Activated T-helper 17 cell treated with anti-CD3 and anti-CD28 coated beads, Interleukin-2, amount 50 U/mL, for 72 hours (primary cell): Measurements from ENCODE around the gene MINDY2. TPM values are rescaled to one million over a fixed set of nuclear protein-coding genes. Genes with fewer than 3 reads are reported as not detected.
A peak's percentile ranks its signal among the peaks of the same experiment; 100 is the strongest.
"Not testable (repeated sequence)": the region's sequence is repeated elsewhere in the genome, so short reads cannot be mapped to it uniquely, and the experiment has no call there.

Experiments
- ATAC-seq: fragments of 150-1000 bp; cut with Tn5 transposase; replicated peaks from 2 replicates; pipeline ENCODE4 v1.10.0; 2021; ENCODE audit warnings: mild to moderate bottlenecking, moderate library complexity
- H3K27ac Mint-ChIP-seq: one replicate; pipeline ENCODE4 v1.8.0; 2022; ENCODE audit warnings: mixed read lengths
- H3K27me3 Mint-ChIP-seq: one replicate; pipeline ENCODE4 v1.8.0; 2022; ENCODE audit warnings: mixed read lengths
- H3K36me3 Mint-ChIP-seq: one replicate; pipeline ENCODE4 v1.8.0; 2022; ENCODE audit warnings: low read depth, mild to moderate bottlenecking, mixed read lengths
- H3K4me1 Mint-ChIP-seq: one replicate; pipeline ENCODE4 v1.8.0; 2022; ENCODE audit warnings: mixed read lengths
- H3K4me3 Mint-ChIP-seq: one replicate; pipeline ENCODE4 v1.8.0; 2022; ENCODE audit warnings: mild to moderate bottlenecking, mixed read lengths
- H3K9me3 Mint-ChIP-seq: one replicate; pipeline ENCODE4 v1.8.0; 2022; ENCODE audit warnings: mixed read lengths
- total RNA-seq, 2 donors: library from RNA; stranded (reverse); gene quantifications; one replicate each; pipeline ENCODE4 v1.2.3, GENCODE V29; 2022

The MINDY2 gene
- total RNA-seq, 2 donors from 2014 or later = 17.2 to 33.0 TPM

DNA sequence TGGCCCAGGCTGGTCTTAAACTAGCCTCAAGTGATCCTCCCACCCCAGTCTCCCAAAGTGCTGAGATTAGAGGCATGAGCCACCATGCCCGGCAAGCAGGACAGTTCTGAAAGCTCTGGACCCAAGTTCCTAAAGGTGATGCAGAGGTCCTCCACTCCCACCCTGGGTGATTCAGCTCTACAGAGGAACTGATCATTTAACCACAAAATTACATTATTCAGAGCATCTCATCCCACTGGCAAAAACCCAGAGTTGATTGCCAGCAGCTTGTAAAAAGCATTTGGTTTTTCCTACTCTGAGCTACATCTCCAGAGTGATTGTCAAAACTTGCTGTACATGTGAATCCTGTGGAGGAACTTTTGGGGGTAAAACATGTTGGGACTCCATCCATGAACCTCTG, 102.2 kb downstream of the MINDY2 start:
- Mint-ChIP-seq H3K4me3 (no peak overlapping the region), H3K9me3 (no peaks in the 10 kb centered on the region), H3K4me1 (peaks cover 5% of the 10 kb centered on the region), H3K27ac (no peak overlapping the region), H3K36me3 (peaks cover 23% of the 10 kb centered on the region), H3K27me3 (no peaks in the 10 kb centered on the region)
- no peak for ATAC-seq

DNA sequence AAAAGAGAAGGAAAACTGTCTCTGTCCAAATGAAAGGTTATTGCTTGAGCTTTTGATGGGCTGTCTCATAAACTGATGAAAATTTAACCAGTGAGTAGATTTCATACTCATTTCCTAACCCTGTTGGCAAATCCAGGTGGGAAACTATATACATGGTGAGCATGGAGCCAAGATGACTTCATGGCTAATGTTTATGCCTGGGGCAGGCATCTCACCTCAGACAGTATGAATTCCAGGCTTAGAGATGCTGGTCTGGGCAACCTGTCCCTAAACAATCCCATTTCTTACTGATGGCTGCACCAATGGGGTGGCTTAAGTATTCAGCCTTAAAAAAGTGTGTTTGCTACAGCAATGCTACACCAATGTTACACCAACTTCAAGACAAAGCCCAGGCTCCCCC, 104.2 kb downstream of the MINDY2 start:
- ATAC-seq = no peak
- H3K27me3 Mint-ChIP-seq = no peaks in the 10 kb centered on the region
- H3K4me1 Mint-ChIP-seq = peaks cover 5% of the 10 kb centered on the region
- H3K36me3 Mint-ChIP-seq = peaks cover 44% of the 10 kb centered on the region
- H3K9me3 Mint-ChIP-seq = no peaks in the 10 kb centered on the region
- no peak overlapping the region for H3K4me3 Mint-ChIP-seq
- H3K27ac Mint-ChIP-seq = no peak overlapping the region

DNA sequence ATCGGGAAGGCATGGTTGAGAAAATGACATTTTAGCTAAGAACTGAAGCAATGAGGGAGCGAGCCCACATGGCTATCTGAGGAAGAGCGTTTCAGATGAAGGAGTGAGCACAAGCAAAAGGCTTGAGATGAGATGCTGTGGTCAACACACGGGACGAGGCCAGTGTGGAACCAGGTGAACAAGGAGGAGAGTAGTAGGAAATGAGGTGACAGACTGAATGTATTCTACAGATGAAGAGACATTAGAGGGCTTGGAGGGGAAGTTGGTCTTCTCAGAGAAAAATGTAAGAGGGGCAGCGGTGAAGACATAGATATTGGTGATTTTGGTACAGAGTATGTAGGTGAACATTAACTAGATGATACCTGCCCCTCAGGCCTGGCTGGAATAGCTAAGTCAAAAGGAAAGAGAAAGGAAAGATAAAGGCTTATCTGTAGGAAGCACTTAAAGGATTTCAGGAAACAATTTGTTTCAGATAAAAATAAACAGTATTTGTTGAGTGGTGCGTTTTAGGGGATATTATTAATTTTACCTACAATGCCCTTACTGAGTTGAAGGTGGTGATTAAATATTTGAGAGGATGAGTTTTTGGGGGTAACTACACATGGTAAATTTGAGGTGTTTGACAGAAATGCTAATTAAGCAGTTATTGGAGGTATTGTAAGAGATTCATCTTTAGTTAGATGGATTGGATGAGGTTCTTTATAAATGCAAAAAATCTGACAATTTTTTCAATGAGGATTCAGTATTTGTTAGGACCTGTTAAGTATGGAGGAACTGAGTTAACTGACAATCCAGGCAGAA, 105.4 kb downstream of the MINDY2 start:
- Mint-ChIP-seq H3K27me3 (no peaks in the 10 kb centered on the region), H3K9me3 (no peaks in the 10 kb centered on the region), H3K27ac (no peak overlapping the region), H3K4me3 (no peak overlapping the region), H3K4me1 (peaks cover 5% of the 10 kb centered on the region), H3K36me3 (peaks cover 55% of the 10 kb centered on the region)
- no peak for ATAC-seq

DNA sequence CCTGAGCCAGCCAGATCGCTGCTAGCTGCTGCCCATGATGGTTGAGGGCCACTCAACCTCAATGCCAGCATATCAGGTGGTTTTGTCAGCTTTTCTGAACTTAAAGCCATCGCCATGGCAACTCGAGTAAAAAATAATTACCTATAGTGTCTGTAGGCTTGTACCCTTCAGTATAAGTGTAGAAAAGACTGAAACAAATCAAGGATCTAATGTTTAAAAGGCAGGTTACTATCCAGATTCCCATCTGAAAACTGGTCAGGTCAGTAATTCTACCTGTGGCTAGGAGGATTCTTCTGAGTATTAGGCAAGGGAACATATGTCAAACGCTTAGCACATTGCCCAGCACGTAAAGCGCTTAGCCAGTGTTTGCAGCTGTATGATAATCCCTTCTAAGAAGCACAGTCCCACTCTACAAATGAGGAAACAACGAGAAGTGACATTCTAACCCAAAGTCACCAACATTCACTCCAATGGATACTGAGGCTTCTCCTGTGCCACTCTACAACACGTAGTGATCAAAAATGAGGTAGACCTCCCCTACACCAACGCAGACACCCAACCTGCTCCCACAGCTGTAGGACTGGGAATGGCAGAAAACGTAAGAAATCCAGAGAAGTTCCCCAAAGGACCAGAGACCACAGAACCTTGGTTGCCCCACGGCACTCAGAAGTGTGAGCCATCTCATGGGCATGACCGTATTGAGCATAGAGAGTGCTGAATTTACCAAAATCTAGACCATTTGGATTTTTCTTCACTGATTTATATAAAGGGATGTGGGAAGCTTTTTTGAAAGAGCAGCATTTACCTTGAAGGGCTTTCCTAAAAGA, 107.1 kb downstream of the MINDY2 start:
- no peaks in the 10 kb centered on the region for H3K9me3 Mint-ChIP-seq
- no peak for ATAC-seq
- no peak overlapping the region for H3K27ac Mint-ChIP-seq
- no peak overlapping the region for H3K4me3 Mint-ChIP-seq
- no peaks in the 10 kb centered on the region for H3K27me3 Mint-ChIP-seq
- H3K36me3 Mint-ChIP-seq = peaks cover 72% of the 10 kb centered on the region
- H3K4me1 Mint-ChIP-seq = peaks cover 5% of the 10 kb centered on the region

DNA sequence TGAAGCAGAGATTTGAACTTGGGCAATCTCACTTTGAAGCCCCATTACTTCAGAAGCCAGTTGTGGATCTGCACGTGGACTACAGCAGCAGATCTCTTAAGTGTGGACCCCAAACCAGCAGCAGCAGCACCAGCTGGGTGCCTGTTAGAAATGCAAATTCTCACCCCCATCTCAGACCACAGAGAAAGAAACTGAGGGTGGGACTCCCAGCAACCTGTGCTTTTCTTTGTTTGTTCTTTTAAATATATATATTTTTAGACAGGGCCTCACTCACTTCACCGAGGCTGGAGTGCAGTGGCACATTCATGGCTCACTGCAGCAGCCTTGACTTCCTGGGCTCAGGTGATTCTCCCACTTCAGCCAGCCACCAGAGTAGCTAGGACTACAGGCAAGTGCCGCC, 109.2 kb downstream of the MINDY2 start:
- ATAC-seq = no peak
- Mint-ChIP-seq H3K27ac (no peak overlapping the region), H3K4me1 (peaks cover 5% of the 10 kb centered on the region)

DNA sequence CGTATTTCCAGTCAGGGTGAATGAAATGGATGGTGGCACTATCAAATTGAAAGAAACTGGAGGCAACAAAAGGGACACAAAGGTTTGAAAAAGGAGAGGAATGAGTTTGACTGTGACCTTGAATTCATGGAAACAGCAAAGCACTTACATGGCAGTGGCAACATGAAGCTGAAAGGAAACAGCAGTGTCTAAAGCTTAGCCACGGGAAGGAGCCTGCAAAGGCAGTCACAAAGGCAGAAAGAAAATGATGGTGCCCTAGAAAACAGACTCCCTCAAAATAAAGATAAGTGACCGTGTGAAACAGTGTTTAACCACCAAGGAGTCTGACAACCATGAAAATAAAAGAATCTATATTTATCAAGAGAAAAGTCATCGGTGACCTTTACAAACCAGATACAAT, 111.1 kb downstream of the MINDY2 start:
- H3K27ac Mint-ChIP-seq = no peak overlapping the region
- H3K4me3 Mint-ChIP-seq = no peak overlapping the region
- no peak for ATAC-seq
- no peaks in the 10 kb centered on the region for H3K4me1 Mint-ChIP-seq
- H3K9me3 Mint-ChIP-seq = no peaks in the 10 kb centered on the region
- no peaks in the 10 kb centered on the region for H3K27me3 Mint-ChIP-seq
- H3K36me3 Mint-ChIP-seq = peaks cover 99% of the 10 kb centered on the region

More for the DNA sequence above, 109.2 kb downstream of the MINDY2 start:
- no peaks in the 10 kb centered on the region for H3K9me3 Mint-ChIP-seq
- H3K27me3 Mint-ChIP-seq = no peaks in the 10 kb centered on the region
- peaks cover 93% of the 10 kb centered on the region for H3K36me3 Mint-ChIP-seq
- no peak overlapping the region for H3K4me3 Mint-ChIP-seq

DNA sequence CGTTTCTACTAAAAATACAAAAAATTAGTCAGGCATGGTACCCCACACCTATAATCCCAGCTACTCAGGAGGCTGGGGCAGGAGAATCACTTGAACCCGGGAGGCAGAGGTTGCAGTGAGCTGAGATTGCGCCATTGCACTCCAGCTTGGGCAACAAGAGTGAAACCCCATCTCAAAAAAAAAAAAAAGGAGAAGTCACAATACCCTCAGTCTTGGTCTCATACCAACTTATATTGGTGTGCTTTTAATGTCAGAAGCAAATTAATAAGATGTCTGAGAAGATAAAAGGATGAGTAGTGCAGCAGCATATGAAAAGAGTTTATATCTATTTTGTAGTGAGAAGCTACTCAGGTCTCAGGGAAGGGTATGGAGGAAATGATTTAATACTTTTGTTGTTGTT, 112.8 kb downstream of the MINDY2 start:
- not testable (repeated sequence) for H3K4me1 Mint-ChIP-seq, H3K27ac Mint-ChIP-seq, H3K27me3 Mint-ChIP-seq, ATAC-seq, H3K4me3 Mint-ChIP-seq, H3K9me3 Mint-ChIP-seq
- peaks cover 99% of the 10 kb centered on the region for H3K36me3 Mint-ChIP-seq

DNA sequence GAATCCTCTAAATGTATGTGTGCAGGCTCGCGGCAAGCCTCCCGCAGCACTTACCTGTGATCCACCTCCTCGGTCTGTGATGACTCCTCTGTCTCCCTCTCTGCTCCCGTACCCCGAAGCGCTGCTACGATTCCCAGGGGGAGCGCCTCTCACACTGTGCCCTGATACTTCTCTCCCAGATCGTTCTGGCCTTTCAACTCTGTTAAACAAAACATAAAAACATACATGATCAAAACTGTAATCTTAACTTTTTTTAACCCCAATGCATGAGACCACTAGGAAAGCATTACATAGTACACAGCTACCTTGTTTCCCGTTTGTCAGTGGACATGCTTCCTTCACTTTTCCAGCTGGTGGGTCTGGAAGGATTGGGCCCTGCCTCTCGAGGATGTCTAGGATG, 115.8 kb downstream of the MINDY2 start:
- Mint-ChIP-seq H3K9me3 (no peaks in the 10 kb centered on the region), H3K27me3 (no peaks in the 10 kb centered on the region), H3K4me1 (peaks cover 5% of the 10 kb centered on the region), H3K36me3 (peaks cover 99% of the 10 kb centered on the region), H3K4me3 (no peak overlapping the region), H3K27ac (peak overlapping the region; percentile 6)
- ATAC-seq = no peak

DNA sequence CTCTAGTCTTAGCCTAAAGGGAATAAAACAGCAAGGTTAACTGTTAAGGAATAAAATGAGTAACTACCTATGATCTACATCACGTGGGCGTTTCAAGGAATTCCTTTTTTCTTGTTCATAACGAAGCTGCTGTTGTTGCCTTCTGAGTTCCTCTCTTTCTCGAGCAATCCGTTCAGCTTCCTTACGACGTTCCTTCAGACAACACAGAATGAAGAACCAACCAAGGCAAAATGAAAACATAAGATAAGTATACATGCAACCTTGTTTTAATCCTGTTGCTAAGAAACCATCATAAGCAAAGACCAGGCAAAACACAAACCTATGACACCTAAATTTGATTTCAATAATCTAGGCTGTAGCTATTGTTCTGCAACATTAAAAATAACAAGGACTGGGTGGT, 118.3 kb downstream of the MINDY2 start:
- Mint-ChIP-seq H3K27me3 (no peaks in the 10 kb centered on the region), H3K36me3 (peaks cover 99% of the 10 kb centered on the region), H3K4me1 (peaks cover 5% of the 10 kb centered on the region), H3K4me3 (no peak overlapping the region), H3K9me3 (no peaks in the 10 kb centered on the region), H3K27ac (peak overlapping the region; percentile 58)
- ATAC-seq = no peak

DNA sequence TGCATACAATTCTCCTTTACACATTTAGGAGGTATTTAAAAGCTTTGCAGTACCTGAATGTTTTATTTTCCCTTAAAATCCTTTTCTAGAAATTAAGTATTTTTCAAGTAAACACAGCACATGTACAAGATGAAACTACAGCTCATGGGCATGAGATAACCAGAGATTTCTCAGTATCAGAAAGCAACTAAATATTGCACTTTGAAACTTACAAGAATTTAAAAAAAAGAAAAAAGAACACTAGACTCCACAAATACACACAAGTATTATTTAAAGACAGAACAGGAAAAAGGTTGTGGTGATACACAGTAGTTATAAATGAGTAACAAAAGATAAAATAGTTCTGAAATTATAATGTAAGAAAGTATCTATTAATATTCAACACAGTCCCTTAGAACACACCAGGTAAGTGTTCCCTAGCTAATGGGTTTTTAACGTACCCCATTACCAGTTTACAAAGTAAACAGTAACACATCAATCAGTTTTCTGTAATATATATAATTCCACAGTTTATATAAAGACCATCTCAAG, 127.1 kb downstream of the MINDY2 start:
- Mint-ChIP-seq H3K4me3 (no peak overlapping the region), H3K27me3 (no peaks in the 10 kb centered on the region), H3K9me3 (no peaks in the 10 kb centered on the region), H3K36me3 (peaks cover 97% of the 10 kb centered on the region), H3K27ac (peak overlapping the region; percentile 23), H3K4me1 (peaks cover 8% of the 10 kb centered on the region)
- ATAC-seq = peak; percentile 28

DNA sequence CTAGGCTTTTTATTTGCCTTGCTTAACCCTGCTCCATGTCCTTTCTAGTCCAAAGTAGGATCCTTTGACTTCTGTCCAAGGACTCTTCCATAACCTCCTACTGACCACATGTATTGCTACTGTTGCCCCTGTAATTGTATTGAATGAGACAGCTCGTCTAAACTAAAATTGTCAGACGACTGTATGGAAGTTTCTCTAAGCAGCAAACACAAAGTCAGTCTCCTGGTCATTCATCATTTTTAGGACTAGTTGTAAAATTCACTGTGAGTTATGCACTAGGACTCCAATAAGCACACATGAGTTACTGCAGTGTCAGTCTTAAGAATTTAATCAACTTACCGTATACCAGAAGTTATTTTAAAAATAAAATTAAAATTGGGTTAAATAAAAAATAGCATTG, 129.5 kb downstream of the MINDY2 start:
- no peaks in the 10 kb centered on the region for H3K27me3 Mint-ChIP-seq
- no peak overlapping the region for H3K27ac Mint-ChIP-seq
- H3K4me3 Mint-ChIP-seq = no peak overlapping the region
- no peak for ATAC-seq
- H3K9me3 Mint-ChIP-seq = no peaks in the 10 kb centered on the region
- H3K36me3 Mint-ChIP-seq = peaks cover 90% of the 10 kb centered on the region
- peaks cover 8% of the 10 kb centered on the region for H3K4me1 Mint-ChIP-seq

DNA sequence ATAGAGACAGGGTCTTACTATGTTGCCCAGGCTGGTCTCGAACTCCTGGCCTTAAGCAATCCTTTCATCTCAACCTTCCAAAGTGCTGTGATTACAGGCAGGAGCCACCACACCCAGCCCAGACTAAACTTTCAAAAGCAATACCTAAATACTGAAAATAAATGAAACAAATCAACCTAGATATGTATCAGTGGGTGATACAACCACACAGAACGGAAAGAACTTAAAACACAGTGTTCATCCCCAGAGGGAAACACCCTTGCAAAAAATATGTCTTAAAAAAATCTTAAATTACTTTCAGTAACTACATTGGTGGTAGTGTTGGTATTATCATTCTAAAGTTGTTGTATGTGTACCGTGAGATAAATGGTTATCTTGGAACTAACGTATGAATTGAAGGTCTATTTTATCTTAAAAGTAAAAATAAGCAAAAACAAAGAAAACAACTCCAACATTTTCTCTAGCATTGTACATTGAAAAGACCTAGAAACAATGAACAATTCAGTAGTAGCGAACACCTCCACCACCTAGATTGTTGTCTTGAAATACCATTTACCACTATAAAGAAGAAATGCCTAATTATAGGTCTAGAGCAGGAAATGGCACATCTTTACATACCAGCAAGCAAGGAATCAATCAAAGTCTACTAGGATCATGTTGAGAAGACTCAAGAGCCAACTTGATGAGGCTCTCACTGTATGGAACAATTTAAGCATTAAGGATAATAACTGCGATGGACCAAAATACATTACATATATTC, 137.6 kb downstream of the MINDY2 start:
- peak overlapping the region; percentile 38 for H3K27ac Mint-ChIP-seq
- H3K4me1 Mint-ChIP-seq = peaks cover 26% of the 10 kb centered on the region
- no peaks in the 10 kb centered on the region for H3K9me3 Mint-ChIP-seq
- no peaks in the 10 kb centered on the region for H3K27me3 Mint-ChIP-seq
- no peak overlapping the region for H3K4me3 Mint-ChIP-seq
- ATAC-seq = no peak
- peaks cover 96% of the 10 kb centered on the region for H3K36me3 Mint-ChIP-seq

DNA sequence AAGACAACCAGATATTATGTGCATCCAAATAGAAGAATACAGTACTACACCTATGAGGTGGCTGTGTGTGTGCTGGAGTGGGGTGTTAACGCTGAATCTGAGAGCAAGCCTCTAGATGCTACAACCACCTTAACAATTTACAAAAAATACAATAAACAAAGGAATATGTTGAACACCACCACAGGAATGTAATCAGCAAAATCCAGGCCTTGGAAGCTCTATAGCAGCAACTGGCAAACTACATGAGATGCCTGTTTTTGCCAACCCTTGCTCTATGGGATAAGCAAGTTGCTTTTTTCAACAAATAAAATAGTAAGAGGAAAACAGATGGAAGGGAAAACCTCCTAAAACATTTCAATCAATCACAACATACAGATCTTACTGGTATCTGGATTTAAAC, 138.5 kb downstream of the MINDY2 start:
- no peaks in the 10 kb centered on the region for H3K27me3 Mint-ChIP-seq
- H3K9me3 Mint-ChIP-seq = no peaks in the 10 kb centered on the region
- peaks cover 26% of the 10 kb centered on the region for H3K4me1 Mint-ChIP-seq
- H3K4me3 Mint-ChIP-seq = no peak overlapping the region
- H3K27ac Mint-ChIP-seq = peak overlapping the region; percentile 38
- ATAC-seq = no peak
- peaks cover 96% of the 10 kb centered on the region for H3K36me3 Mint-ChIP-seq

DNA sequence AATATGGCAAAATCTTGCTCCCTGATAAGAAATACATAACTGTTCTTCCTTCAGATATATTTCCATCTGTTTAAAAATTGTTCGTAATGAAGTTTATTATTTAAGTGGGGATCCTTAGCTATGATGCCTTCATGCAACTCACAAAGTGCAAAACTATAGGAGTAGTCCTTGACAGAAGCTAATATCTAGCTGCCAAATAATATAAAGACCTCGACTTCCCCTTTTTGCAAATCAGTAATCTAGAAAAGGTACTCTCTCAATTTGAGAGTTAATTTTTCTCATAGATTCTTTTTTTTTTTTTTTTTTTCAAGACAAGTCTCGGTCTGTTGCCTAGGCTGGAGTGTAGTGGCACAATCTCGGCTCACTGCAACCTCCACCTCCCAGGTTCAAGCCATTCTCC, 139.4 kb downstream of the MINDY2 start:
- H3K4me3 Mint-ChIP-seq = no peak overlapping the region
- H3K4me1 Mint-ChIP-seq = peaks cover 26% of the 10 kb centered on the region
- ATAC-seq = no peak
- no peaks in the 10 kb centered on the region for H3K27me3 Mint-ChIP-seq
- H3K9me3 Mint-ChIP-seq = no peaks in the 10 kb centered on the region
- peaks cover 98% of the 10 kb centered on the region for H3K36me3 Mint-ChIP-seq
- H3K27ac Mint-ChIP-seq = no peak overlapping the region
